SH-SY5Y (cell line): ENCODE data around the gene TANGO2.

ENCODE experiments used
- GATA2 ChIP-seq: IDR thresholded peaks from 2 replicates; pipeline ENCODE4 v1.6.1; 2011; ENCODE audit warnings: mild to moderate bottlenecking, low read depth, low read length
- GATA3 ChIP-seq: IDR thresholded peaks from 2 replicates; pipeline ENCODE4 v1.6.1; 2011; ENCODE audit warnings: low read depth, mild to moderate bottlenecking, low read length, moderate library complexity

GRCh38 chr22:20054034-20054427, 33.1 kb downstream of the TANGO2 start:
- no peak for TF ChIP-seq GATA2
- TF ChIP-seq GATA3, result no peak
